Fibroblast of lung (primary cell): ENCODE results near the gene VENTX. TPM values are rescaled to one million over a fixed set of nuclear protein-coding genes. Genes with fewer than 3 reads are reported as not detected.
A peak's percentile ranks its signal among the peaks of the same experiment; 100 is the strongest.

Experiments
- DNase-seq, 2 donors: peaks; one replicate each; pipeline versions ENCODE4 v3.0.0 to v3.0.0-alpha.2; 2010; ENCODE audit warnings: low read depth in 2 of 2
- H2AFZ ChIP-seq: 2 replicates; pipeline ENCODE4 v1.5.1; 2012; ENCODE audit warnings: low read length, control low read depth, inconsistent platforms
- H3K27ac ChIP-seq: 2 replicates; pipeline ENCODE4 v1.5.1; 2011; ENCODE audit warnings: low read length, control low read depth; ENCODE audit not compliant: insufficient read depth
- H3K27me3 ChIP-seq: 2 replicates; pipeline ENCODE4 v1.5.1; 2011; ENCODE audit warnings: mild to moderate bottlenecking, low read length; ENCODE audit not compliant: control insufficient read depth, insufficient read depth
- H3K36me3 ChIP-seq: 2 replicates; pipeline ENCODE4 v1.5.1; 2011; ENCODE audit warnings: low read length; ENCODE audit not compliant: control insufficient read depth, insufficient read depth
- H3K4me1 ChIP-seq: 2 replicates; pipeline ENCODE4 v1.5.1; 2011; ENCODE audit warnings: low read length; ENCODE audit not compliant: control insufficient read depth, insufficient read depth; ENCODE audit errors: extremely low read depth
- H3K4me2 ChIP-seq: 2 replicates; pipeline ENCODE4 v1.5.1; 2011; ENCODE audit warnings: low read length, control low read depth; ENCODE audit not compliant: insufficient read depth; ENCODE audit errors: extremely low read depth
- H3K4me3 ChIP-seq, 4 experiments: fragments of 200-600 bp in 1 of 4; sonication (generic) in 1 of 4; replicated peaks in 1 of 4; 2 replicates each; pipeline ENCODE4 v1.5.1; 2011 to 2016; ENCODE audit warnings: low read length in 4 of 4, low read depth in 3 of 4, mild to moderate bottlenecking in 3 of 4, control low read depth in 2 of 4, inconsistent platforms in 1 of 4, mixed read lengths in 1 of 4; ENCODE audit not compliant: insufficient read depth in 1 of 4; ENCODE audit errors: control extremely low read depth in 1 of 4
- H3K79me2 ChIP-seq: 2 replicates; pipeline ENCODE4 v1.5.1; 2012; ENCODE audit warnings: mild to moderate bottlenecking, low read length, inconsistent platforms; ENCODE audit not compliant: control insufficient read depth, insufficient read depth
- H3K9ac ChIP-seq: 2 replicates; pipeline ENCODE4 v1.5.1; 2011; ENCODE audit warnings: mild to moderate bottlenecking, low read length, control low read depth; ENCODE audit not compliant: insufficient read depth
- H3K9me3 ChIP-seq: 2 replicates; pipeline ENCODE4 v1.5.1; 2012; ENCODE audit warnings: low read depth, low read length; ENCODE audit not compliant: control insufficient read depth, insufficient read depth
- H4K20me1 ChIP-seq: 2 replicates; pipeline ENCODE4 v1.5.1; 2011; ENCODE audit warnings: low read length; ENCODE audit not compliant: control insufficient read depth, insufficient read depth; ENCODE audit errors: extremely low read depth
- CTCF ChIP-seq, 2 donors: IDR thresholded peaks in 1 of 2; conservative IDR thresholded peaks in 1 of 2; 1 replicate in 1 of 2; 2 replicates in 1 of 2; pipeline ENCODE4 v1.5.1; 2011 to 2012; ENCODE audit warnings: low read length in 2 of 2, control low read depth in 1 of 2, inconsistent platforms in 1 of 2, low read depth in 1 of 2, mild to moderate bottlenecking in 1 of 2
- EZH2 ChIP-seq: IDR thresholded peaks from 2 replicates; pipeline ENCODE4 v1.5.1; 2012; ENCODE audit warnings: low read length, control low read depth, mild to moderate bottlenecking; ENCODE audit errors: missing control alignments
- polyA plus RNA-seq, 2 donors: library from polyadenylated mRNA; depleted of rRNA in 1 of 2; stranded (reverse) in 1 of 2; unstranded in 1 of 2; fragments of >200 nt; gene quantifications; 2 replicates each; pipeline ENCODE4 v1.2.1, GENCODE V29; 2011 to 2012; ENCODE audit warnings: missing spikeins in 1 of 2
- total RNA-seq: library from RNA; depleted of rRNA; stranded (reverse); fragments of >200 nt; gene quantifications from 2 replicates; pipeline ENCODE4 v1.2.1, GENCODE V29; 2014

The VENTX gene
- total and polyA plus RNA-seq, 2 donors (not counting 1 experiment from before 2014, with no cell fraction given), result not detected

GRCh38 chr10:133242611-133243356 lies 5.1 kb downstream of the VENTX start:
- Histone ChIP-seq H3K4me3 (no peak overlapping the region), H3K36me3 (no peaks in the 10 kb centered on the region), H3K79me2 (no peaks in the 10 kb centered on the region), H3K9me3 (no peaks in the 10 kb centered on the region), H3K4me2 (no peak overlapping the region), H2AFZ (no peak overlapping the region), H3K9ac (no peak overlapping the region), H3K27me3 (peaks cover 18% of the 10 kb centered on the region), H3K27ac (no peak overlapping the region), H4K20me1 (no peaks in the 10 kb centered on the region), H3K4me1 (no peaks in the 10 kb centered on the region)
- TF ChIP-seq CTCF (conservative IDR thresholded peaks at IDR 0.05 in 1 of 2, IDR thresholded peaks at IDR 0.05 in 1 of 2; ENCODE audit: low read depth in 1 of 2, low read length in 2 of 2) (no peak), EZH2 (no peak)
- peak in 1 of 2 donors; percentile 31 for DNase-seq

- peaks cover 12% of the 10 kb centered on the region for H3K27me3 ChIP-seq
- H3K27ac ChIP-seq, result no peak overlapping the region
- H3K4me2 ChIP-seq, result no peak overlapping the region
- TF ChIP-seq CTCF (conservative IDR thresholded peaks at IDR 0.05 in 1 of 2, IDR thresholded peaks at IDR 0.05 in 1 of 2; ENCODE audit: low read depth in 1 of 2, low read length in 2 of 2) (no peak), EZH2 (no peak)
- no peak for DNase-seq
- H4K20me1 ChIP-seq, result no peaks in the 10 kb centered on the region
- no peaks in the 10 kb centered on the region for H3K36me3 ChIP-seq
- no peak overlapping the region for H2AFZ ChIP-seq
- H3K9ac ChIP-seq, result no peak overlapping the region
- H3K4me1 ChIP-seq, result no peaks in the 10 kb centered on the region
- H3K9me3 ChIP-seq, result no peaks in the 10 kb centered on the region
- H3K4me3 ChIP-seq, result no peak overlapping the region
- H3K79me2 ChIP-seq, result no peaks in the 10 kb centered on the region
Observed at GRCh38 chr10:133243593-133243992, 5.9 kb downstream of the VENTX start.

GRCh38 chr10:133245439-133246235 lies 8.0 kb downstream of the VENTX start:
- Histone ChIP-seq H3K27me3 (no peaks in the 10 kb centered on the region), H2AFZ (no peak overlapping the region), H3K79me2 (no peaks in the 10 kb centered on the region), H3K4me2 (no peak overlapping the region), H4K20me1 (no peaks in the 10 kb centered on the region), H3K9me3 (no peaks in the 10 kb centered on the region), H3K4me3 (no peak overlapping the region), H3K4me1 (no peaks in the 10 kb centered on the region), H3K9ac (no peak overlapping the region), H3K36me3 (no peaks in the 10 kb centered on the region), H3K27ac (no peak overlapping the region)
- TF ChIP-seq CTCF (conservative IDR thresholded peaks at IDR 0.05 in 1 of 2, IDR thresholded peaks at IDR 0.05 in 1 of 2; ENCODE audit: low read depth in 1 of 2, low read length in 2 of 2) (no peak), EZH2 (no peak)
- DNase-seq, result no peak
